ENCODE data around the gene TCEA3.

Gene TCEA3

GRCh38 chr1:23446661-23447310 is 22.2 kb upstream of the TCEA3 start:
- no peak for FAIRE-seq

GRCh38 chr1:23444596-23445390 is 20.2 kb upstream of the TCEA3 start:
- no peak for FAIRE-seq

GRCh38 chr1:23444104-23444533 is 19.6 kb upstream of the TCEA3 start:
- no peak for FAIRE-seq

GRCh38 chr1:23442751-23443150 is 18.2 kb upstream of the TCEA3 start:
- FAIRE-seq: no peak

- FAIRE-seq: no peak
Observed at GRCh38 chr1:23441446-23442148, 17.0 kb upstream of the TCEA3 start.

GRCh38 chr1:23438545-23438944 is 14.0 kb upstream of the TCEA3 start:
- no peak for FAIRE-seq

GRCh38 chr1:23437355-23437664 is 12.8 kb upstream of the TCEA3 start:
- no peak for FAIRE-seq

GRCh38 chr1:23436520-23437354 is 12.2 kb upstream of the TCEA3 start:
- no peak for FAIRE-seq

- no peak for FAIRE-seq
Observed at GRCh38 chr1:23434260-23434775, 9.8 kb upstream of the TCEA3 start.

- no peak for FAIRE-seq
Observed at GRCh38 chr1:23433122-23433521, 8.6 kb upstream of the TCEA3 start.

GRCh38 chr1:23431431-23431830 is 6.9 kb upstream of the TCEA3 start:
- FAIRE-seq: no peak

- FAIRE-seq: no peak
Observed at GRCh38 chr1:23430803-23431202, 6.3 kb upstream of the TCEA3 start.

GRCh38 chr1:23428136-23428905 is 3.8 kb upstream of the TCEA3 start:
- no peak for FAIRE-seq

GRCh38 chr1:23427550-23427949 is 3.0 kb upstream of the TCEA3 start:
- no peak for FAIRE-seq

GRCh38 chr1:23426828-23427227 is 2.3 kb upstream of the TCEA3 start:
- FAIRE-seq: no peak

- FAIRE-seq: no peak
Observed at GRCh38 chr1:23425193-23425494, 596 bp upstream of the TCEA3 start.

- FAIRE-seq: no peak
Observed at GRCh38 chr1:23423415-23424292, 894 bp downstream of the TCEA3 start.

- no peak for FAIRE-seq
Observed at GRCh38 chr1:23422941-23423340, 1.6 kb downstream of the TCEA3 start.

GRCh38 chr1:23422241-23422877 is 2.2 kb downstream of the TCEA3 start:
- no peak for FAIRE-seq

- no peak for FAIRE-seq
Observed at GRCh38 chr1:23421753-23422240, 2.8 kb downstream of the TCEA3 start.

GRCh38 chr1:23421343-23421742 is 3.2 kb downstream of the TCEA3 start:
- FAIRE-seq: no peak
